HepG2 (cell line): ENCODE results near the gene BLVRB.
"Not testable (repeated sequence)": the region's sequence is repeated elsewhere in the genome, so short reads cannot be mapped to it uniquely, and the experiment has no call there.

Experiments used
- BCL3 ChIP-seq: sonication (generic); formaldehyde crosslinking; IDR thresholded peaks from 2 replicates; pipeline ENCODE4 v1.5.1; 2020; ENCODE audit warnings: mild to moderate bottlenecking, missing genetic modification reagents, moderate library complexity
- CTCF ChIP-seq: sonication (generic); formaldehyde crosslinking; IDR thresholded peaks from 2 replicates; pipeline ENCODE4 v1.5.0; 2020; ENCODE audit warnings: mild to moderate bottlenecking, missing genetic modification reagents, moderate library complexity
- GATA4 ChIP-seq: sonication (generic); IDR thresholded peaks from 2 replicates; pipeline ENCODE4 v1.6.1; 2016; ENCODE audit warnings: antibody characterized with exemption, low read depth, borderline replicate concordance
- HNRNPLL ChIP-seq: fragments of 200-400 bp; formaldehyde crosslinking; IDR thresholded peaks from 2 replicates; pipeline ENCODE4 v1.6.1; 2017; ENCODE audit warnings: mild to moderate bottlenecking, low read depth, low read length; ENCODE audit not compliant: poor library complexity, severe bottlenecking
- KLF16 ChIP-seq, 2 experiments: sonication (generic) in 1 of 2; formaldehyde crosslinking in 1 of 2; IDR thresholded peaks; 2 replicates each; pipeline versions ENCODE4 v1.6.1 to v1.8.0; 2016 to 2023; ENCODE audit warnings: missing genetic modification reagents in 2 of 2, missing compliant biosample characterization in 1 of 2
- MAFK ChIP-seq, 2 experiments: IDR thresholded peaks in 1 of 2; conservative IDR thresholded peaks in 1 of 2; 2 replicates each; pipeline ENCODE4 v1.6.1; 2011; ENCODE audit warnings: improper control_type of control experiment in 2 of 2, low read length in 2 of 2
- MATR3 ChIP-seq: sonication (generic); formaldehyde crosslinking; IDR thresholded peaks from 2 replicates; pipeline ENCODE4 v1.4.0; 2020; ENCODE audit warnings: missing genetic modification reagents
- NBN ChIP-seq: fragments of 450-650 bp; conservative IDR thresholded peaks from 2 replicates; pipeline ENCODE4 v1.6.1; 2017
- POLR2A ChIP-seq, 2 experiments: IDR thresholded peaks; 2 replicates each; pipeline ENCODE4 v1.6.1; 2011; ENCODE audit warnings: low read depth in 2 of 2, low read length in 2 of 2, mild to moderate bottlenecking in 1 of 2, moderate library complexity in 1 of 2; ENCODE audit not compliant: insufficient read depth in 1 of 2
- SIN3A ChIP-seq: IDR thresholded peaks from 2 replicates; pipeline ENCODE4 v1.6.1; 2011; ENCODE audit warnings: low read depth, mild to moderate bottlenecking, control low read depth, low read length, borderline replicate concordance
- ZNF33A ChIP-seq: sonication (generic); formaldehyde crosslinking; IDR thresholded peaks from 2 replicates; pipeline ENCODE4 v1.5.1; 2020; ENCODE audit warnings: missing genetic modification reagents, mild to moderate bottlenecking, moderate library complexity, borderline replicate concordance
- ZNF407 ChIP-seq: sonication (generic); formaldehyde crosslinking; IDR thresholded peaks from one replicate; pipeline ENCODE4 v1.5.1; 2020; ENCODE audit warnings: mild to moderate bottlenecking, missing genetic modification reagents; ENCODE audit errors: not compliant biosample characterization
- ZNF788 ChIP-seq: sonication (generic); formaldehyde crosslinking; IDR thresholded peaks from 2 replicates; pipeline ENCODE4 v1.5.0; 2020; ENCODE audit warnings: mild to moderate bottlenecking, missing genetic modification reagents, borderline replicate concordance
- TF ChIP-seq, protein P1 (sequence below): sonication (generic); formaldehyde crosslinking; IDR thresholded peaks from 2 replicates; pipeline ENCODE4 v1.4.0; 2020; ENCODE audit warnings: missing genetic modification reagents

- TF ChIP-seq, protein P1, sequence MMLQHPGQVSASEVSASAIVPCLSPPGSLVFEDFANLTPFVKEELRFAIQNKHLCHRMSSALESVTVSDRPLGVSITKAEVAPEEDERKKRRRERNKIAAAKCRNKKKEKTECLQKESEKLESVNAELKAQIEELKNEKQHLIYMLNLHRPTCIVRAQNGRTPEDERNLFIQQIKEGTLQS (CRISPR knock-in tag), result not testable (repeated sequence)
- not testable (repeated sequence) for TF ChIP-seq ZNF33A (CRISPR knock-in tag); ZNF407 (CRISPR knock-in tag); SIN3A; BCL3 (CRISPR knock-in tag); CTCF; MATR3 (CRISPR knock-in tag); MAFK (conservative IDR thresholded peaks at IDR 0.05 in 1 of 2, IDR thresholded peaks at IDR 0.05 in 1 of 2; ENCODE audit: low read length in 2 of 2); NBN; KLF16 (CRISPR knock-in tag; IDR thresholded peaks at IDR 0.05); ZNF788; HNRNPLL; POLR2A (IDR thresholded peaks at IDR 0.05; ENCODE audit: insufficient read depth in 1 of 2, low read depth in 2 of 2, low read length in 2 of 2); GATA4
These were observed 1.9 kb downstream of the BLVRB start for GRCh38 chr19:40463587-40464037.
